Gastroesophageal sphincter (tissue), 4 donors: ENCODE data around the gene E2F3. TPM values are rescaled to one million over a fixed set of nuclear protein-coding genes. Genes with fewer than 3 reads are reported as not detected.

Source experiments
- ATAC-seq: fragments of 150-250 bp; one replicate; pipeline ENCODE4 v1.9.1; 2016; ENCODE audit warnings: mild to moderate bottlenecking, moderate library complexity
- H3K27ac ChIP-seq, 4 donors: fragments of 200-600 bp; sonication (generic) in 3 of 4; 1 replicate in 3 of 4; 2 replicates in 1 of 4; pipeline ENCODE4 v1.5.1; 2016 to 2019
- H3K27me3 ChIP-seq: fragments of 200-600 bp; sonication (generic); one replicate; pipeline ENCODE4 v1.5.1; 2019
- H3K36me3 ChIP-seq, 2 donors: fragments of 200-600 bp; sonication (generic); one replicate each; pipeline ENCODE4 v1.5.1; 2019; ENCODE audit warnings: control low read depth in 1 of 2
- H3K4me1 ChIP-seq, 3 donors: fragments of 200-600 bp; sonication (generic); 1 replicate in 2 of 3; 2 replicates in 1 of 3; pipeline ENCODE4 v1.5.1; 2016 to 2019; ENCODE audit warnings: control low read depth in 2 of 3
- H3K4me3 ChIP-seq, 2 donors: fragments of 200-600 bp; sonication (generic); one replicate each; pipeline ENCODE4 v1.5.1; 2019; ENCODE audit warnings: mild to moderate bottlenecking in 1 of 2, moderate library complexity in 1 of 2
- H3K9me3 ChIP-seq, 3 donors: fragments of 200-600 bp; sonication (generic); one replicate each; pipeline ENCODE4 v1.5.1; 2017 to 2019; ENCODE audit warnings: control low read depth in 2 of 3
- CTCF ChIP-seq, 4 experiments: fragments of 200-600 bp in 2 of 4; fragments of 450-650 bp in 2 of 4; sonication (generic) in 1 of 4; IDR thresholded peaks; one replicate each; pipeline ENCODE4 v1.5.1; 2017 to 2019; ENCODE audit warnings: antibody characterized with exemption in 4 of 4, mild to moderate bottlenecking in 2 of 4, moderate library complexity in 2 of 4
- EP300 ChIP-seq: sonication (generic); formaldehyde crosslinking; IDR thresholded peaks from one replicate; pipeline ENCODE4 v1.6.1; 2017; ENCODE audit warnings: antibody characterized with exemption, mild to moderate bottlenecking
- POLR2A ChIP-seq, 2 donors: fragments of 450-650 bp; IDR thresholded peaks; one replicate each; pipeline ENCODE4 v1.6.1; 2017; ENCODE audit warnings: antibody characterized with exemption in 2 of 2, mild to moderate bottlenecking in 2 of 2, moderate library complexity in 1 of 2
- POLR2AphosphoS5 ChIP-seq: sonication (generic); formaldehyde crosslinking; IDR thresholded peaks from one replicate; pipeline ENCODE4 v1.6.1; 2017; ENCODE audit warnings: antibody characterized with exemption
- WGBS, 2 donors: methylation state at CpG; one replicate each; pipeline ENCODE4 v1.1.5; 2018; ENCODE audit warnings: low coverage in 1 of 2; 5-methylcytosine and 5-hydroxymethylcytosine counted together
- total RNA-seq, 4 donors: library from RNA; depleted of rRNA; stranded (reverse); fragments of >200 nt; gene quantifications; one replicate each; pipeline ENCODE4 v1.1.0, GENCODE V29; 2016

Gene E2F3
- total RNA-seq, 4 donors from 2014 or later, result 3.4 to 6.5 (median 5.2) TPM

- no peaks in the 10 kb centered on the region for H3K27me3 ChIP-seq
- WGBS, 2 donors, result 71 to 88% methylated on average over 3 of the region's 3 CpGs
- H3K36me3 ChIP-seq, result no peaks in the 10 kb centered on the region
- H3K27ac ChIP-seq, result no peak overlapping the region
- TF ChIP-seq EP300, result no peak
- TF ChIP-seq CTCF (IDR thresholded peaks at IDR 0.05), result no peak
- H3K4me1 ChIP-seq, result no peaks in the 10 kb centered on the region
- H3K4me3 ChIP-seq, result no peak overlapping the region
- no peaks in the 10 kb centered on the region for H3K9me3 ChIP-seq
- no peak for ATAC-seq
Measured at GRCh38 chr6:20472748-20473147, 71.1 kb downstream of the E2F3 start.

GRCh38 chr6:20473518-20473917 lies 71.8 kb downstream of the E2F3 start:
- no peak for TF ChIP-seq CTCF (IDR thresholded peaks at IDR 0.05)
- no peak for TF ChIP-seq EP300
- TF ChIP-seq POLR2A (IDR thresholded peaks at IDR 0.05), result no peak
- TF ChIP-seq POLR2AphosphoS5, result no peak
- no peaks in the 10 kb centered on the region for H3K9me3 ChIP-seq
- H3K4me3 ChIP-seq, result no peak overlapping the region
- H3K27ac ChIP-seq, result no peak overlapping the region
- ATAC-seq, result no peak
- H3K4me1 ChIP-seq, result no peaks in the 10 kb centered on the region
- WGBS, 2 donors, result 83% methylated on average over 1 of the region's 1 CpG; no CpG with 5 or more reads in 1 of the 2 donors
- no peaks in the 10 kb centered on the region for H3K27me3 ChIP-seq
- H3K36me3 ChIP-seq, result no peaks in the 10 kb centered on the region

GRCh38 chr6:20474874-20475542 lies 73.3 kb downstream of the E2F3 start:
- H3K9me3 ChIP-seq, result no peaks in the 10 kb centered on the region
- whole genome bisulfite sequencing, 2 donors, result 82 to 85% methylated on average over 5 to 7 of the region's 7 CpGs
- no peaks in the 10 kb centered on the region for H3K27me3 ChIP-seq

GRCh38 chr6:20476501-20477043 lies 74.9 kb downstream of the E2F3 start:
- Histone ChIP-seq H3K36me3 (peaks cover 0 to 15% of the 10 kb centered on the region in 2 donors), H3K4me3 (no peak overlapping the region), H3K4me1 (no peaks in the 10 kb centered on the region), H3K27ac (no peak overlapping the region), H3K9me3 (no peaks in the 10 kb centered on the region), H3K27me3 (no peaks in the 10 kb centered on the region)
- 94% methylated on average over 2 to 3 of the region's 6 CpGs for WGBS, 2 donors
- TF ChIP-seq CTCF (IDR thresholded peaks at IDR 0.05) (no peak), EP300 (no peak), POLR2AphosphoS5 (no peak), POLR2A (IDR thresholded peaks at IDR 0.05) (no peak)
- no peak for ATAC-seq

More at GRCh38 chr6:20474874-20475542, 73.3 kb downstream of the E2F3 start:
- ATAC-seq, result no peak
- no peak for TF ChIP-seq CTCF (IDR thresholded peaks at IDR 0.05)
- no peak for TF ChIP-seq POLR2AphosphoS5
- no peak for TF ChIP-seq POLR2A (IDR thresholded peaks at IDR 0.05)
- TF ChIP-seq EP300, result no peak
- Histone ChIP-seq H3K27ac (no peak overlapping the region), H3K4me1 (no peaks in the 10 kb centered on the region), H3K36me3 (no peaks in the 10 kb centered on the region), H3K4me3 (no peak overlapping the region)

- ATAC-seq, result no peak
- no peaks in the 10 kb centered on the region for H3K27me3 ChIP-seq
- WGBS, 2 donors, result 97 to 100% methylated on average over 1 to 2 of the region's 2 CpGs
- TF ChIP-seq POLR2A (IDR thresholded peaks at IDR 0.05) (no peak), POLR2AphosphoS5 (no peak), EP300 (no peak), CTCF (IDR thresholded peaks at IDR 0.05) (no peak)
- no peak overlapping the region for H3K4me3 ChIP-seq
- H3K4me1 ChIP-seq, result no peaks in the 10 kb centered on the region
- H3K27ac ChIP-seq, result no peak overlapping the region
- H3K9me3 ChIP-seq, result no peaks in the 10 kb centered on the region
- peaks cover 0 to 19% of the 10 kb centered on the region in 2 donors for H3K36me3 ChIP-seq
Measured at GRCh38 chr6:20477485-20477884, 75.8 kb downstream of the E2F3 start.
